Activated effector memory CD4-positive, alpha-beta T cell treated with Interleukin-2 at 50 U/mL for 16 hours (primary cell): Measurements from ENCODE around the gene ZNF57.
"Not testable (repeated sequence)": the region's sequence is repeated elsewhere in the genome, so short reads cannot be mapped to it uniquely, and the experiment has no call there.

ENCODE experiments used
- DNase-seq: peaks from one replicate; pipeline ENCODE4 v3.0.0-alpha.2; 2020

The ZNF57 gene

DNA sequence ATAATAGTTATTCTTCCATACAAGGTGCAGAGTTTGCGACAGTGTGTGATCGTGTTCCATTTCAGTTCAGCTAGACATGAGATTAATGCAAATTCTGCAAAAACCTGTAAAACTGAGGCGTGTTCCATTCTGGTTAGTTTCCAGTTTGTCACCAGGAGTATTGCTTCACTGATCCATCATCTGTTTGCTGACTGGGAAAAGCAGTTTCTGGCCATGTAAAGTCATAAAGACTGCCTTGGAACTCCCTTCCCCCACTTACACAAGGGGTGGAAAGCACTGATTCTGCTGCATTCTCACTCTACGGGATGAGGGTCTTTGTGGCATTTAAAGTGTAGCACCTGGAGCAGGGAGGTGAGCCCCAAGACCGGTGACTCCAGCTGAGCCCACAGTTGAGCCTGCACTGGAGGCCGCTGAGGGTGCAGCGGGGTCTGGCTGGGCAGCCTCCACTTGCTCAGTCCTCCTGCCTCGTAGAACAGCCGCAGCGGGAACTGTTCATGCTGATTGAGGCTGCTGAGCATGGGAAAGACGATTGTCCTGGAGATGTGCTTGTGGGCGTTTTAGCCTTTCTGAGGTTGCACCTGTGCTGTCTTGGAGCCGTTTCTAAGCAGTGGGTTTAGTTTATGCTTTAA, 2.0 kb downstream of the ZNF57 start:
- no peak for DNase-seq

DNA sequence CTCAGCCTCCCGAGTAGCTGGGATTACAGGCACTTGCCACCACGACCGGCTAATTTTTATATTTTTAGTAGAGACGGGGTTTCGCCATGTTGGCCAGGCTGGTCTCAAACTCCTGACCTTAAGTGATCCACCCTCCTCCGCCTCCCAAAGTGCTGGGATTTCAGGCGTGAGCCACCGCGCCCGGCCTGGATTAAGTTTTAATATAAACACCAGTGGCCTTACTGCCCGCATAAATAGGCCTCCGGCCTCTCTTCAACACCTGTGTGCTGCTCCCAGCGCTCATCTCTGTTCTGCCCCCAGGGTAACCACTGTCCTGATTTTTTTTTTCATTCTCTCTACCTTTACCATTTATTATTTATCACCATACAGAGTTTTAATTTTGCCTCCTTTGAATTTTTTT, 2.6 kb downstream of the ZNF57 start:
- not testable (repeated sequence) for DNase-seq

DNA sequence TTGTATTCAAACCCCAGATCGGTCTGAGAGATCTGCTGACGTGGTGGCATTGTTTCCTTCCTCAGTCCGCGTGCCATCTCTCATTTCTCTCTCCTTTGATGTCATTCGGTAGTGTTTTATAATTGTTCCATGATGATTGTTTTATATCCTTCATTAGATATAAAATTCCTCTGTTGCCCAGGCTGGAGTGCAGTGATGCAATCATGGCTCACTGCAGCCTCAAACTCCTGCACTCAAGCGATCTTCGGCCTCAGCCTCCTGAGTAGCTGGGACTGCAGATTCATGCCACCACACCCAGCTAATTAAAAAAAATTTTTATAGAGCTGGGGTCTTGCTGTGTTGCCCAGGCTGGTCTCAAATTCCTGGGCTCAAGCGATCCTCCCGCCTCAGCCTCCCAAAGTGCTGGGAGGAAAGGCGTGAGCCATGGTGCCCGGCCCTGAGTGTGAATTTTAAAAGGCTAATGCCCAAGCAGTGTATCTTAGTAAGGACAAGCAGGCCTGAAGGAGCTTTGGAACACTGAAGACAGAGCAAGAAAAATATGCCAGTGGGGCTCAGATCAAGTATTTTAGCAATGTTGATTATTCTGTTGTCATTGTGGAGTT, 5.3 kb downstream of the ZNF57 start:
- DNase-seq, result no peak

DNA sequence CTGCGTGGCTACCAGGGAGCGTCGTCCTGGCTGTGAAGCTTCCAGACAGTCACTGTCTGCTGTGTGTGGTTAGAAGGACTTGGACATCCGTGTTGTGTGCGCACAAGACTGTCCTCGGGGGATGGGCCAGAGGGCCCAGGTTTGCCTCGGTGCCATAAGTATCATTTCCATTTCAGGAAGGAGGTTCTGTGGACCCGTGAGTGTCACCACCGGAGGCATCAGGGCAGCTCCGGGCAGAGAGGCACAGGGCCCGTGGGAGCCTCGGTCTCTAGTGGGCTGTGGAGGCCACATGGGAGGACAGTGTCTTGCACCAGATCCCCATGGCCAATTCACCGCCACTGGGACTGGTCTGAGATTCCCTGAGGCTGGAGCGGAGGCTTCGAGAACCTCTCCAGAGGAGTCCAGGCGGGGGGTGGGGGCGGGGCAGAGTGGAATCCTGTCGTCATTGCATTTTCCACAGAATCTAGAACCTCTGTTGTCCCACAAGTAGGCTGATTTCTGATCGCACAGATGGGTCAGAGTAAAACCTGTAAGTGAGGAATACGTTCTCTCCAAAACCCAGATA, 6.0 kb downstream of the ZNF57 start:
- no peak for DNase-seq

DNA sequence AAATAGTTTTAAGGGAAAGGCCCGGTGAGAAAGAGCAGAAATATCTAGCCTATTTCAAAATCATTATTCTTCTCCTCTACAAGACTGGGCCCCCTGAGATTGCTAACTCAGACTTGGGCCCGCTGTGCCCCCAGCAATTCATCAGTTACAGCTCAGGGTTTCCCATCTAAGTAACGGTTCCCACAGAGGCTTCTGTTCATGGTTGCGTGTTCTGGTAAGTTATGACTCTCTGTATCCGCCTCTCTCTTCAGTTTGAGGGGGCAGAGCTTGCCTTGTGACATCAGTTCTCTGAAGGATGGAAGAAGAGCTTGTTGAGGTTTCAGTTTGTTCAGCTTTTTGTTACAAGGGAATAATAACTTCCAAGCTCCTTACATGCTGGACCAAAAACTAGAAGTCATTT, 11.6 kb downstream of the ZNF57 start:
- no peak for DNase-seq

DNA sequence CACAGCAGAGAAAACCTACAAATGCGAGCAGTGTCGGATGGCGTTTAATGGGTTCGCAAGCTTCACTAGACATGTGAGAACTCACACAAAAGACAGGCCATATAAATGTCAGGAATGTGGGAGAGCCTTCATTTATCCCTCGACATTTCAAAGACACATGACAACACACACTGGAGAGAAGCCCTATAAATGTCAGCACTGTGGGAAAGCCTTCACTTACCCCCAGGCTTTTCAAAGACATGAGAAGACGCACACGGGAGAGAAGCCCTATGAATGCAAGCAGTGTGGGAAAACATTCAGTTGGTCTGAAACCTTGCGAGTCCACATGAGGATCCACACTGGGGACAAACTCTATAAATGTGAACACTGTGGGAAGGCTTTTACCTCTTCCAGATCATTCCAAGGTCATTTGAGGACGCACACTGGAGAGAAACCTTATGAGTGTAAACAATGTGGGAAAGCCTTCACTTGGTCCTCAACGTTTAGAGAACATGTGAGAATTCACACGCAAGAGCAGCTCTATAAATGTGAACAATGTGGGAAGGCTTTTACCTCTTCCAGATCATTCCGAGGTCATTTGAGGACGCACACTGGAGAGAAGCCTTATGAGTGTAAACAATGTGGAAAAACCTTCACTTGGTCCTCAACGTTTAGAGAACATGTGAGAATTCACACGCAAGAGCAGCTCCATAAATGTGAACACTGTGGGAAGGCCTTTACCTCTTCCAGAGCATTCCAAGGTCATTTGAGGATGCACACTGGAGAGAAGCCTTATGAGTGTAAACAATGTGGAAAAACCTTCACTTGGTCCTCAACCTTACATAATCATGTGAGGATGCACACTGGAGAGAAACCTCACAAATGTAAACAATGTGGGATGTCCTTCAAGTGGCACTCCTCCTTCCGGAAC, 16.8 kb downstream of the ZNF57 start:
- DNase-seq, result no peak

DNA sequence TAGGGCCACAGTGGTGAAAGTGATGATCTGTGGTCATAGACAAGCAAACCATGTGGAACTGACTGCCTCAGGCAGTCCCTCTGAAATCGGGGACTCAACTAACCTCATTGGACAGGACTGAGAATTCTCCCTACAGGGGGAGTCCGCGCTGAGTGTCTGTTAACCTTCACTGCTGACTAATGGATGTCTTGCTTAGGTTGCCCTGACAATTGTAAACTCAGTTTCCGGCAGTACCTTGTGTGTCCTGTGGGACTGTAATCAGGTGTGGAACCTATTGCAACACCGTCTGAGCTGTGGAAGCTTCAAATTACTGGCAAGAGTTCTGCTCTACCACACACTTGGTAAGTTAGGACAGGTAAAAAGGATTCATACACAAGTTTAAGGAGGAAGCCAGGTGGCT, 22.3 kb downstream of the ZNF57 start:
- no peak for DNase-seq

DNA sequence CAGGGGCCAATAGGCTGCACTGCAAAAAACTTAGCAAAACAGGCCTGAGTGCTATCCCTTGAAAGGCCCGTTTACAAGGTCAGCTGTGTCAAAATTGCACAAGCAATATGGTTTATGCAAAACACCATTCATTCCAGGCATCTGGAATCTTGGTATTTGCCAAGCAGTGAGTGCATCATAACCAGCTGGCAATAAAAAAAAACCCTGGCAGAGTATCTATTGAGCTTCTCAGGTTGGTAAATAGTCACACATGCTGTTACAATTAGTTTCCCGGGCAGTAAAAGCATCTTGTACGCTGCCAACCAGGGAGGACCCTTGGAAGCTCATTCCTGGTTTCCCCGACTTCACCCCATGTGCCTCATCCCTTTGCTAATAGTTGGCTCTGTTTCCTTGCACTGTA, 22.8 kb downstream of the ZNF57 start:
- DNase-seq, result no peak

DNA sequence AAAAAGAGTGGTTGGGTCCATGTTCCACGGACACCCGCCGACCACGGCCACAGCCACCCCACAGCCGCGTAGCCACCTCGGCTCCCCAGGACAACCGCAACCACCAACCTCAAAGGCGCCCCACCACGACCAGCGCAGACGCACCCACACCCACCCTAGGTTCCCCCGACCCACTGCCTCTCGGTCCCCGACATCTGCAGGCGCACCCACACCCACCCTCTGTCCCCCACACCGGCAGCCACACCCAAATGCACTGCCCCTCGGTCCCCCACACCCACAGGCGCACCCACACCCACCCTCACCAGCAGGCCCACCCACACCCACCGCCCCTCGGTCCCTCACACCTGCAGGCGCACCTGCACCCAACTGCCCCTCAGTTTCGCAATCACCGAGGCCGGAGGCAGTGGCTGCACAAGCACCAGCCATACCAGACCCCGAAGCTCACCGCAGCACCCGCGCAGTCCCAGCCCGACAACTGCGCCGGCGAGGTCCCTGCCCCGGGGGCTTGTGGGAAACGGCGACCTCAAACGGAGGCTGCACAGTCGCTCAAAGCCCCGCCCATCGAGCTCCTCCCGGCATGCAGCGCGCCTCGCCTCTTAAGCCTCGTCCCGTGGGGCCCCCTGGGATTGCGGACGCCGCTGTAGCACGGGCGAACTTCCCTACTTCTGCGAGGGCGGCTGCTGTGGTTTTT, 25.8 kb downstream of the ZNF57 start:
- DNase-seq, result no peak

DNA sequence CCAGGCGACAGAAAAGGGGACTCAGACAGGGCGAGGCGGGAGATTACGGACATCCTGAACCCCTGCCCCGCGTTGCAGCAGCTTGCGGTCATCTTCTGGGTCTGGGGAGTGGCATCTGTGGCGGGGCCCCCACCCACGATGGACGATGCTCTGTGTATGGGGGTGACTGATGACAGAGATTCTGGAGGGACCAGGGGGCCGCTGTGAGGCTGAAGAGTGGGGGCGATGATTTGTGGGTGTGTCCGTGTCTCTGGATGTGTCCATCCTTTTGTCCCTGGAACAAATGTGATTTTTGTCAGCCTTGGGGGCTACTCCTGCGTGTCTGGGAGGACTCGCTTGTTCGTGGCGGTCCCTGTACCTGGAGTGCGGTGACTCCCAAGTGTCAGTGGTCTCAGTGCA, 26.3 kb downstream of the ZNF57 start:
- no peak for DNase-seq

DNA sequence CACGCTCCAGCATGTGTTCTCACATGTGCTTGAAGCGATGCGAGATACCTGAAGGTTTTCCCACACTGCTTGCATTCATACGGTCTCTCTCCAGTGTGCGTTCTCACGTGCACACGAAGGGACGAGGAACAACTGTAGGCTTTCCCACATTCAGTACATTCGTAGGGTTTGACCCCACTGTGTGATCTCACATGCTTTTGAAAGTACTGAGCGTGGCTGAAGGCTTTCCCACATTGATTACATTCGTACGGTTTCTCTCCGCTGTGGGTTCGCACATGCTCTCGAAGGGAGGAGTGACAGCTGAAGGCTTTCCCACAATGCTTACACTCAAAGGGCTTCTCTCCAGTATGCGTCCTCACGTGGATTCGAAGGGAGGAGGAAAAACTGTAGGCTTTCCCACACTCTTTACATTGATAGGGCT, 32.8 kb downstream of the ZNF57 start:
- DNase-seq, result no peak

DNA sequence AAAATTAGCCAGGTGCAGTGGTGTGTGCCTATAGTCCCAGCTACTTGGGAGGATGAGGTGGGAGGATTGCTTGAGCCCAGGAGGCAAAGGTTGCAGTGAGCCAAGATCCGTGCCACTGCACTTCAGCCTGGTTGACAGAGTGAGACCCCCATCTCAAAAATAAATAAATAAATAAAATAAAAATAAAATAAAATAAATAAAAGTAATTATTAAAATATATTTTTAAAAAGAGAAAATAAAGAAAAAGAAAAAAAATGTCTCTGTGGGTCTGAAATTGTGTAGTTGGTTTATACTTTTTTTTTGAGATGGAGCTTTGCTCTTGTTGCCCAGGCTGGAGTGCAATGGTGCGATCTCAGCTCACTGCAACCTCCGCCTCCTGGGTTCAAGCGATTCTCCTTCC, 35.1 kb downstream of the ZNF57 start:
- DNase-seq, result not testable (repeated sequence)

DNA sequence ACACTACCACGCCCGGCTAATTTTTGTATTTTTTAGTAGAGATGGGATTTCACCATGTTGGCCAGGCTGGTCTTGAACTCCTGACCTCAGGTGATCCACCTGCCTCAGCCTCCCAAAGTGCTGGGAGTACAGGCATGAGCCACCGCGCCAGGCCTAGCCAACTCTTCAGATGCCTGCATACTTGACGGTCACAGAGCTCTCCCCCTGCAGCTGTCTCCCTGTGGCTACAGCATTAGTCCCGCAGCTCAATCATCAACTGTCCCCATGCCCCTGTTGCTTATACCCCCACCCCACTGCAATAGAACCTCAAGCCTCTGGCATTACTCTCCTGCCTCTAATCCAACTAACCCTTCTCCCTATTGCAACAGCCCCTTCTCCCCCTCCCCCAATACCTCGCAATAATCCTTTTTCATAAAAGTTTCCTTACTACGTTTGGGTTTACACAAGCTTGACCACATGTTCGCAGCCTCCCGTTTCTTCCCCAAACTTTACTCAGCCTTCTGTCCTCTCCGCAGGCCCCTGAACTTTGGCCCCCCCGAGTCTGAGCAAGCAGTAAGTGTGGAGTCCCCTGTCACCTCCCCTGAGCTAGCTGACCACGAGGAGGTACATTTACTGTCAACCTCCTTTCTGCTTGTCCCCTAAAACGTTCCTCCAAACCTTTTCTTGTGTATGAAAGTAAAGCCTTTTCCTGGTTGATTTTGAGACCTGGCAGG, 42.4 kb downstream of the ZNF57 start:
- DNase-seq, result no peak

DNA sequence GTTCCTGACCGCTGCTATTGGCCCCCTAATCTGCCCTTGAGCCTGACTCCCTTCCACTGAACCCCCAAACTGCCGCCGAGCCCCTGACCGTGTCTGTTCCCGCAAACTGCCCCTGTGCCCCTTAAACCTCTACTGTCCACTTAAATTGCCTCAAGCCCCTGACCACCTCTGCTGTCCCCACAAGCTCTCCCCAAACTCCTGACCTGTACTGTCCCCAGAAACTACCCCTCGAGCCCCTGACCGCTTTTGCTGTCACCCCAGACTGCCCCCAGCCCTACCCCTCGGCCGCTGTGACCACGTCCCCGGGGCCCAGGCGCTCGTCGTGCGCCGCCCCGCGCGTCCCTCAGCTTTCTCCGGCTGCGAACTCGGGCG, 43.7 kb downstream of the ZNF57 start:
- no peak for DNase-seq

DNA sequence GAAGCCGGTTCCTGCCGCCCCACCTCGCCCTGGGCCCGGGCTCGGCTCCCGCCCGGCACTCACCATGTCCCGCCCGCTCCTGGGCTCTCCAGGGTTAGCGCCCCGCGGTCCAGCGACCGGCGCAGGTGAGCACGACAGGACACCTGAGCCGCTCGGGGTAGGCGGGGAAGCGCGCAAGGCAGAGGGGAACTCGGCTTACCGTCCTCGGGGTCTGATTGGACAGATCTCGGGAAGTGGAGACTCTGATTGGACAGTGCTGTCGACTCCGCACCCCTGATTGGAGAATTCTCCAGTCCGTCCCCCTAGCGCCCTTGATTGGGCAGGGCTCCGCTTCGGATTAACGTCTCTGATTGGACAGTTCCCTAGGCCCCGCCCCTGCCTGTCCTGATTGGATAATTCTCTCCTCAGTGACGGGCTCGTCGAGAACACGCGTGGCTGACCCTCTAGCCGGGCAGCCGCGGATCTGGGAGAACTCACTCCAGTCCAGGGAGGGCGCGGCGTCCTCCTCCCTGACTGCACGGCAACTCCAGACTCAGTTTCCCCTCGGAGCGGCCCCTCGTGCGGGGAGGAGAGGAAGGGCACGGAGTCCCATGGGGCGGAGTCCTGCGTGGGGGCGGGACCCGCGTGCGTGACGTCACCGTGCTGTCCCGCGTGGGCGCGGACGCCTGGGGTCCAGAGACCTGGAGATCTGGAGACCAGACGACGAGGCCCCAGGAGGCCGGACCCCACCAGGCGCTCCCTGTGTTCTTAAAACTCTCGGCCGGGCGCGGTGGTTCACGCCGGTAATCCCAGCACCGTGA, 44.2 kb downstream of the ZNF57 start, which contains the start of gene ZNF77:
TSS of gene ZNF77 (minus strand) at position 197 of the 800 bp plus-strand sequence. CDS start at position 66, 131 bp downstream.
- peak; percentile 98 for DNase-seq

DNA sequence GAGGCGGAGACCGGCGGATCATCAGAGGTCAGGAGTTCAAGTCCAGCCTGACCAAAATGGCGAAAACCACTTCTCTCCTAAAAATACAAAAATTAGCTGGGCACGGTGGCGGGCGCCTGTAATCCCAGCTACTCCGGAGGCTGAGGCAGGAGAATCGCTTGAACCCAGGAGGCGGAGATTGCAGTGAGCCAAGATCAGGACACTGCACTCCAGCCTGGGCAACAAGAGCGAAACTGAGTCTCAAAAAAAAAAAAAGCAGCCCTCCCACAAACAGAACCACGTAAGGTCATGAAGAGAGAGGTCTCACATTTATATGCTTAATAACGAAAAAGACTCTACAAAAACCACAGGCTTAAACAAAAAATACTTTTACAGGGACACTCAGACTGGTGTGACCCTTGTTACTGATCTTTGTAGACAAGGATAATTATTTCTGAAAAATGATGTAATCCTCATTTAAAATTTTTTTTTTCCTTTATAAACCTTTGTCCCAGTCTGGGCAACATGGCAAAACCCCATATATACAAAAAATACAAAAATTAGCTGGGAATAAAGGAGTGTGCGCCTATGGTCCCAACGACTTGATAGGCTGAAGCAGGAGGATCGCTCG, 45.0 kb downstream of the ZNF57 start:
- no peak for DNase-seq

DNA sequence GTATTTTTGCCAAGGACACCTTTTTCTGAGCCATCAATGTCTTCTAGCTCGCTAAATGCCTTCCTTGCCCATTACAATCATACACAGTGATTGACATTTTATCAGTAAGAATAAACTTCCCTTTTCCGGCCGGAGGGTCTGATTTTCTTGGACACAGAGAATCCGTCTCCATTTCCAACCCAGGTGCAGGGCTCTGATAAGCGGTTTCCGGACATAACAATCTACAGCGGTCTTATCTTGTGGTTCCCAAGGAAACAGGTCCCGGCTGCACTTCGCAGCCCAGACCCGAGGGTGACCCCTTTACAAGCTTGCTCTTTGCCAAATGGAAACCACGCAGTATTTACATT, 49.2 kb downstream of the ZNF57 start:
- no peak for DNase-seq

DNA sequence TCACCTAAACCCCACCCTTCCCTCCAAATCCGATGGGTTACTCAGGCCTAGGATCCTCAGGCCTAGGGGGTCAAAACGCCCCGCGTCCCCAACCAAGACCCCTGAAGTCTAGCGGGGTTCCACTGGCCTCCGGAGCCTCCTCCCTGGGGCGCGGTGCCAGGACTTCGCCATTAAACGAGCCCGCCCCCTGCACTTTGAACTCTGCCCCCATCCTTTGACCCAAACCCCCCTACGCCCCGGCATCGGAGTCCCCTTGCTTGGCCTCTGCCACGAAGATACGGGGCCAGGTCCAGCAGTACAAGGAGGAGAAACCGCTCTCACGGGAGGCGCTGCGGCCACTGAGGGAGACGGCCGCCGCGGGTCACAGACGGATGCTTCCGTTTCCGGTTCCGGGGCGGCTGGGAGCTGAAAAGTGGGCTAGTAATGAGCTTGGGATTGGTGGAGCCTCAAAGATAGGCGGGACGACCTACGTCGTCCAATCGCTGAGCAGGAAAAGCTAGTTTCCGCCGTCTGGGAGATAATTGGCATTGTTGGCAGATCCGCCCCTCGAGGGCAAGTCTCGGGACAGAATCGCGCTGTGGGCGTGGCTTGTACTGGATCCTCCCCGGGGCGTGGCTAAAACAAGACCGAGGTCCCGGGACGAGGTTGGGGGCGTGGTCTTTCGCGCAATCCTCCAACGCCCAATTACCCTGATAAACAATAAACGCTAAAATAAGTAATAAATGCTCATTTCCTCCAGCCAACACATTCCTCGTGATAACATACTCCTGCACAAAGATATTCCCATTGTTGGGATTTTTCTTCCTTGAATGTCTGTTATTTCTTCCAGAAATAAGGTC, 49.8 kb downstream of the ZNF57 start:
- DNase-seq, result peak; percentile 100

DNA sequence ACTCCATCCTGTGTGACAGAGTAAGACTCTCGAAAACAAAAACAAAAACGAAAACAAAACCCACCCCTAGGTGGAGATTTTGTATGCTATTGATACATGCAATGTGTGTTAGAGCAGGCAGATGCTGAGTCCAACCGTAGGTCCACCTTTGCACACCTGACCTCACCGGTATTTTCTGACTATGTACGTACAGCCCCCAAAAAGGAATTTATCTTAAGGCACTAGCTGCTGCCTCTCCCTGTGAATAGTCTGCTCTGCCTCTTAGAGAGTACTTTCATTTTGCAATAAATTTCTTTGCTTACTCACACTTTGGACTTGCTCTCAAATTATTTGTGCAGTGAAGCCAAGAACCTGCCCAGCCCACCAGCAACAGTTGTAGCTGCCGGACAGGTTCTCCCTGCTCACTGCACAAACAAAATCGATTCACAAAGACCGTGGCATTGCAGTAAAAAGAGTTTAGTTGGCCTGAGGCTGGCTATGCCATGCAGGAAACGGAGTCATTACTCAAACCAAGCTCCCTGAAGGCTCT, 52.3 kb downstream of the ZNF57 start:
- no peak for DNase-seq

DNA sequence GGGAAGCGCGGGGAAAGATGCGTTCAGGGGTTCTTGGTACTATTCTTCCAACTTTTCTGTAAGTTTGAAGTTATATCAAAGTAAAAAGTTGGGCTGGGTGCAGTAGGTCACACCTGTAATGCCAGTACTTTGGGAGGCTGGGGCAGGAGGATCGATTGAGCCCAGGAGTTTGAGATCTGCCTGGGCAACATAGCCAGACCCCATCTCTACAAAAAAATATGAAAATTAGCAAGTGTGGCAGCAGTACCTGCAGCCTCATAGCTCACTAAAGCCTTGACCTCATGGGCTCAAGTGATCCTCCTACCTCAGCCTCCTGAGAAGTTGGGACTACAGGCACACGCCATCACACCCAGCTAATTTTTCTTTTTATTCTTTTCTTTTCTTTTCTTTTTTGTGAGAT, 56.4 kb downstream of the ZNF57 start:
- no peak for DNase-seq
